GM19099 (cell line): ENCODE data around the gene TTC23L.

Experiments
- POLR2A ChIP-seq: IDR thresholded peaks from 3 replicates; pipeline ENCODE4 v1.6.1; 2011; ENCODE audit warnings: low read depth; ENCODE audit not compliant: insufficient read length; ENCODE audit errors: extremely low read depth

Gene TTC23L

GRCh38 chr5:34891981-34892380 lies 53.0 kb downstream of the TTC23L start:
- no peak for TF ChIP-seq POLR2A

GRCh38 chr5:34892414-34892813 lies 53.5 kb downstream of the TTC23L start:
- no peak for TF ChIP-seq POLR2A

- no peak for TF ChIP-seq POLR2A
Measured at GRCh38 chr5:34894716-34895115, 55.8 kb downstream of the TTC23L start.

- no peak for TF ChIP-seq POLR2A
Measured at GRCh38 chr5:34895641-34896419, 56.9 kb downstream of the TTC23L start.

- no peak for TF ChIP-seq POLR2A
Measured at GRCh38 chr5:34897646-34898045, 58.7 kb downstream of the TTC23L start.

- TF ChIP-seq POLR2A, result no peak
Measured at GRCh38 chr5:34898258-34898895, 59.4 kb downstream of the TTC23L start.

- no peak for TF ChIP-seq POLR2A
Measured at GRCh38 chr5:34899066-34899465, 60.1 kb downstream of the TTC23L start.

GRCh38 chr5:34900652-34901051 lies 61.7 kb downstream of the TTC23L start:
- no peak for TF ChIP-seq POLR2A

- no peak for TF ChIP-seq POLR2A
Measured at GRCh38 chr5:34903260-34903659, 64.3 kb downstream of the TTC23L start.

- TF ChIP-seq POLR2A, result no peak
Measured at GRCh38 chr5:34905564-34905963, 66.6 kb downstream of the TTC23L start.

GRCh38 chr5:34913072-34913471 lies 74.1 kb downstream of the TTC23L start:
- TF ChIP-seq POLR2A, result no peak

GRCh38 chr5:34914671-34915138 lies 75.7 kb downstream of the TTC23L start:
- TF ChIP-seq POLR2A, result no peak

- TF ChIP-seq POLR2A, result peak; percentile 87
Measured at GRCh38 chr5:34915139-34915855, 76.3 kb downstream of the TTC23L start, which contains the start of the genes BRIX1 and RAD1. TSS of gene BRIX1 (plus strand) at chr5:34915711. CDS start at chr5:34915739, 28 bp downstream. TSS of gene RAD1 (minus strand) at chr5:34915504. CDS start at chr5:34914892, 612 bp downstream.

GRCh38 chr5:34915856-34916192 lies 76.9 kb downstream of the TTC23L start:
- TF ChIP-seq POLR2A, result no peak

GRCh38 chr5:34916518-34916917 lies 77.6 kb downstream of the TTC23L start:
- TF ChIP-seq POLR2A, result no peak

- TF ChIP-seq POLR2A, result no peak
Measured at GRCh38 chr5:34918025-34918424, 79.1 kb downstream of the TTC23L start.

GRCh38 chr5:34919077-34919476 lies 80.1 kb downstream of the TTC23L start:
- TF ChIP-seq POLR2A, result no peak
